Gastrocnemius medialis (tissue), 4 donors: Measurements from ENCODE around the gene STK35. TPM values are rescaled to one million over a fixed set of nuclear protein-coding genes. Genes with fewer than 3 reads are reported as not detected.

Experiments
- ATAC-seq, 2 donors: fragments of 150-250 bp; one replicate each; pipeline ENCODE4 v1.9.1; 2016
- DNase-seq, 2 donors: peaks; one replicate each; pipeline ENCODE4 v3.0.0-alpha.2; 2019
- H3K27ac ChIP-seq, 4 donors: fragments of 200-600 bp; sonication (generic); 1 replicate in 1 of 4; 2 replicates in 3 of 4; pipeline ENCODE4 v1.5.1; 2016 to 2018; ENCODE audit warnings: mild to moderate bottlenecking in 2 of 4, moderate library complexity in 1 of 4
- H3K27me3 ChIP-seq, 3 donors: fragments of 200-600 bp; sonication (generic) in 2 of 3; 1 replicate in 1 of 3; 2 replicates in 2 of 3; pipeline versions ENCODE4 v1.5.1 to v1.6.0; 2016 to 2019; ENCODE audit warnings: mild to moderate bottlenecking in 1 of 3, moderate library complexity in 1 of 3
- H3K36me3 ChIP-seq, 2 donors: fragments of 200-600 bp; sonication (generic) in 1 of 2; one replicate each; pipeline ENCODE4 v1.5.1; 2017 to 2018
- H3K4me1 ChIP-seq, 2 donors: fragments of 200-600 bp; sonication (generic) in 1 of 2; one replicate each; pipeline ENCODE4 v1.5.1; 2016 to 2017; ENCODE audit warnings: mild to moderate bottlenecking in 2 of 2
- H3K4me3 ChIP-seq, 4 donors: fragments of 200-600 bp; sonication (generic) in 3 of 4; 1 replicate in 1 of 4; 2 replicates in 3 of 4; pipeline ENCODE4 v1.5.1; 2016 to 2019; ENCODE audit warnings: mild to moderate bottlenecking in 2 of 4
- H3K9me3 ChIP-seq, 3 donors: fragments of 200-600 bp; sonication (generic) in 2 of 3; 1 replicate in 1 of 3; 2 replicates in 2 of 3; pipeline ENCODE4 v1.5.1; 2016 to 2019
- POLR2A ChIP-seq, 2 donors: fragments of 450-650 bp; IDR thresholded peaks; one replicate each; pipeline ENCODE4 v1.6.1; 2017; ENCODE audit warnings: antibody characterized with exemption in 2 of 2, mild to moderate bottlenecking in 2 of 2, moderate library complexity in 2 of 2
- in situ Hi-C, 4 donors: fragments of 200-750 bp; cut with MboI; loops; one replicate each; pipeline versions ENCODE4 v1.15.0 to v1.8.0; 2017; ENCODE audit warnings: low sequenced_read_pairs in 4 of 4
- intact Hi-C: fragments of 100-400 bp; cut with DNase I; formaldehyde crosslinking; loops from one replicate; pipeline ENCODE4 v1.15.1; 2023; ENCODE audit warnings: low total_unique reads
- total RNA-seq, 4 donors: library from RNA; depleted of rRNA; stranded (reverse); fragments of >200 nt; gene quantifications; one replicate each; pipeline versions ENCODE4 v1.1.0 to v1.2.3, GENCODE V29; 2016
- TF ChIP-seq, protein P1 (sequence below), 5 experiments: fragments of 450-650 bp in 3 of 5; fragments of 200-600 bp in 2 of 5; sonication (generic) in 2 of 5; IDR thresholded peaks in 4 of 5; conservative IDR thresholded peaks in 1 of 5; 1 replicate in 4 of 5; 2 replicates in 1 of 5; pipeline ENCODE4 v1.5.1; 2016 to 2019; ENCODE audit warnings: antibody characterized with exemption in 5 of 5, mild to moderate bottlenecking in 3 of 5, moderate library complexity in 3 of 5

STK35 gene
- total RNA-seq, 4 donors from 2014 or later, result 2.9 to 9.1 (median 6.3) TPM

DNA sequence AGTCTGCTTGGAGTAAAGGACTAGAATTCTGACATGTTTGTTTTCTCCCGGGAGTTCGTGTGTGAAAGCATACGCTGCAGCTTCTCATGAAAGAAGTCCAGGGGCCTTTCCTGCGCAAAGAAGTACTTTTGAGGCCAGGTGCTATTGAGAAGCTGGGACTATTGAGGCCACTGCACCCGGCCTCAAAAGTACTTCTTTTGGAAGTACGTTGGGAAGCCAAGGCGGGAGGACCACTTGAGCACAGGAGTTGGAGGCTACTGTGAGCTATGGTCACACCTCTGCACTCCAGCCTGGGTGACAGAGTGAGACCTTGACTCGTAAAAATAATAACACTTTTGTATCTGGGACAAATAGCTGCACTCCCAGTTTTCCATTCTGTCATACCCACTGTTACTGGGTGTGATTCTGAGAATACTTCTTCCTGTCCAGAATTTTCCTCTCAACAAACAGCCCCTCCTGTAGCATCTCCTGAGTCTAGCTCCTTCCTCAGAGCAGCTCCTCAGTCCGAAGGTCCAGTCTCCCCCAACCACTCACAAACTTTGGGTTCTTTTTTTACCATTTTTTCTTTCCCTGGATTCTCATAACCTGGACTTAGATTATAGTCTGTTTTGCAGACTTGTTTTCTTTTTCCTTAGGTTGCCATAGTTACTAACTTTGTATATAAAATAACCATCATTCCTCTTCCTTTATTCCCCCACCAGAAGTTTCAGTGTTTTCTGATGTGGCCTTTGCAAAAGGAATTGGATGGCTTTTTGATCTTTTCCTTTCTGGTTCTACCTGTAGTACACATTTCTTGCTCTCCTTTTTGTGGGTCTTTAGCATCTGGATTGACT is 12.7 kb downstream of the STK35 start:
- peaks cover 47 to 79% of the 10 kb centered on the region in 2 donors for H3K4me1 ChIP-seq
- no peaks in the 10 kb centered on the region for H3K9me3 ChIP-seq
- in situ Hi-C loops (no loop called here), intact Hi-C loops (no loop called here)
- peak overlapping the region in 3 of 4 donors; percentile 0 to 19 (median 17) for H3K27ac ChIP-seq
- TF ChIP-seq, protein P1, sequence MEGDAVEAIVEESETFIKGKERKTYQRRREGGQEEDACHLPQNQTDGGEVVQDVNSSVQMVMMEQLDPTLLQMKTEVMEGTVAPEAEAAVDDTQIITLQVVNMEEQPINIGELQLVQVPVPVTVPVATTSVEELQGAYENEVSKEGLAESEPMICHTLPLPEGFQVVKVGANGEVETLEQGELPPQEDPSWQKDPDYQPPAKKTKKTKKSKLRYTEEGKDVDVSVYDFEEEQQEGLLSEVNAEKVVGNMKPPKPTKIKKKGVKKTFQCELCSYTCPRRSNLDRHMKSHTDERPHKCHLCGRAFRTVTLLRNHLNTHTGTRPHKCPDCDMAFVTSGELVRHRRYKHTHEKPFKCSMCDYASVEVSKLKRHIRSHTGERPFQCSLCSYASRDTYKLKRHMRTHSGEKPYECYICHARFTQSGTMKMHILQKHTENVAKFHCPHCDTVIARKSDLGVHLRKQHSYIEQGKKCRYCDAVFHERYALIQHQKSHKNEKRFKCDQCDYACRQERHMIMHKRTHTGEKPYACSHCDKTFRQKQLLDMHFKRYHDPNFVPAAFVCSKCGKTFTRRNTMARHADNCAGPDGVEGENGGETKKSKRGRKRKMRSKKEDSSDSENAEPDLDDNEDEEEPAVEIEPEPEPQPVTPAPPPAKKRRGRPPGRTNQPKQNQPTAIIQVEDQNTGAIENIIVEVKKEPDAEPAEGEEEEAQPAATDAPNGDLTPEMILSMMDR (IDR thresholded peaks at IDR 0.05 in 4 of 5, conservative IDR thresholded peaks at IDR 0.05 in 1 of 5), result no peak
- TF ChIP-seq POLR2A (IDR thresholded peaks at IDR 0.05), result no peak
- no peak overlapping the region for H3K4me3 ChIP-seq
- DNase-seq, result no peak
- ATAC-seq, result no peak
- peaks cover 0 to 24% of the 10 kb centered on the region in 2 donors for H3K36me3 ChIP-seq
- no peaks in the 10 kb centered on the region for H3K27me3 ChIP-seq

DNA sequence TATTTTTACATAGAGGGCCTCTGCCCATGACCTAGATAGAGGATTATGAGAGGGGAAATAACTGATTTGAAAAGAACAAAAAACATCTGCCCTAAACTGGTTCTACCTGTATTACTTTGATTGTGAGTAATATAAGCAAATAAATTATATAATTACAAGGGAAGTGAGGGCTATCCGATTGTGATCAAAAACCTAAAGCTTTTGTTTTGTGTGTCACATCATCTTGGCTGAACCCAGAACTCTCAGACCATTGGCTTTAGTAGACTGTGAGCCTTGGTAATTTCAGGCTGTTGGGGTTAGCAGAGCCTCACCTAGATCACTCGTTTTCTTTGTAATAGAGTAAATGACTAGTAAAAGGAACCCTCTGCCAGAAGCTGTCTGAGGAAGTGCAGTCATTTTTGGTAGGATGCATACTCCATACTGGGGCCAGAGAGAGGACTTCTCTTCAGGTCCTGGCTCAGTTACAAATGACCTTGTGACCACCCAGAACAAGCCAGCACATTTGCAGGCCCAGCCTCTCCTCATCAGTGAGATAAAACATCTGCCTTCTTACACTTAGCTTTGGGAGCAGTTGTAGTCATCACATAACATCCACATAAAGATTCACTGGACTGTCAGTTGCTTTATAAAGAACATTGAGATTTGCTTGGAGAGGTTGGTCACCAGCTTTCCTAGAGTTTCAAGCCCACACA is 13.5 kb downstream of the STK35 start:
- peak overlapping the region; percentile 19 to 53 (median 35) for H3K27ac ChIP-seq
- peaks cover 0 to 24% of the 10 kb centered on the region in 2 donors for H3K36me3 ChIP-seq
- ATAC-seq, result peak in 1 of 2 donors; percentile 53
- DNase-seq, result no peak
- no peaks in the 10 kb centered on the region for H3K9me3 ChIP-seq
- no peak overlapping the region for H3K4me3 ChIP-seq
- TF ChIP-seq, protein P1 (IDR thresholded peaks at IDR 0.05 in 4 of 5, conservative IDR thresholded peaks at IDR 0.05 in 1 of 5), result no peak
- TF ChIP-seq POLR2A (IDR thresholded peaks at IDR 0.05), result no peak
- peaks cover 39 to 74% of the 10 kb centered on the region in 2 donors for H3K4me1 ChIP-seq
- H3K27me3 ChIP-seq, result no peaks in the 10 kb centered on the region
- in situ Hi-C loops (no loop called here), intact Hi-C loops (no loop called here)

DNA sequence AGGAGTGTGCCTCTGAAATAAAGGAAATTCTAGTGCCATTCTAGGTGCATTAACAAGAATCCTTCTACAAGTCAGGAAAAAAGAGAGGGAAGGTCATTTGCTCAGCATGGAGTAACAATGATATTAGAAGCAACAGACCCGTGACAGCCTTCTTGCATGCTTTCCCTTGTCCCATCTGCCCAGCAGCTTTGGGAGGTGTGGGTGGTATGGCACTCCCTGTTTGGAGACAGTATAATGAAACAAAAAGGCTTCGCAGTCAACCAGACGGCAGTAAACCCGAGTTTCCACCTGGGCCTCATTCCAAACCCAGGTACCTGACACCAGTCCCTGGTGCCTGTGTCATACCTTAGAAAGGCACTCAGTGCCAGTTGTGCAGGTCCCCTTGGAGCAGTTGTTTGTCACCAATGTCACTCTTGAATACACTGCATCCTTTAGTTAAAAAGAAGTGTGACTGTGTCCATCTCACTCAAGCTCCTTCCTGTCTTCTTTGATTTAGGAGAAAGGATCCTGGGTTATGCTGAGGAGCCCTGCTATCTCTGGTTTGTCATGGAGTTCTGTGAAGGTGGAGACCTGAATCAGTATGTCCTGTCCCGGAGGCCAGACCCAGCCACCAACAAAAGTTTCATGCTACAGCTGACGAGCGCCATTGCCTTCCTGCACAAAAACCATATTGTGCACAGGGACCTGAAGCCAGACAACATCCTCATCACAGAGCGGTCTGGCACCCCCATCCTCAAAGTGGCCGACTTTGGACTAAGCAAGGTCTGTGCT is 14.7 kb downstream of the STK35 start:
- H3K4me3 ChIP-seq, result no peak overlapping the region
- peak overlapping the region; percentile 8 to 53 (median 35) for H3K27ac ChIP-seq
- no peaks in the 10 kb centered on the region for H3K27me3 ChIP-seq
- intact Hi-C loops, result no loop called here
- no peak for TF ChIP-seq POLR2A (IDR thresholded peaks at IDR 0.05)
- H3K36me3 ChIP-seq, result peaks cover 0 to 24% of the 10 kb centered on the region in 2 donors
- peaks cover 32 to 66% of the 10 kb centered on the region in 2 donors for H3K4me1 ChIP-seq
- DNase-seq (peak in 1 of 2 donors; percentile 44), ATAC-seq (peak; percentile 28 to 76)
- in situ Hi-C loops, result no loop called here
- no peaks in the 10 kb centered on the region for H3K9me3 ChIP-seq

DNA sequence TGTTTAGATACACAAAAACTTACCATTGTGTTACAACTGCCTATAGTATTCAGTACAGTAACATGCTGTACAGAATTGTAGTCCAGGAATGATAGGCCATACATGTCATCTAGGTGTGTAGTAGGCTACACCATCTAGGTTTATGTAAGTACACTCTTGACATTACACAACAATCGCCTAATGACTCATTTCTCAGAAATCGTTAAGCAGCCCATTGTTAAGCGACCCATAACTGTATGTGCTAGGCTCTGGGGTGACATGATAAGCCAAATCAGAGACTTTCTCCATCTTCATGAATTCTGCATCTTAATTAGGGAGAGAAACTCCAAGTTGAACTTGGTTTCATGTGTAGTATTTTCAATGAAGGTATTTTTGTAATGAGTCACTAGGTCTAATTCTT is 17.2 kb downstream of the STK35 start:
- H3K4me3 ChIP-seq, result no peak overlapping the region
- ATAC-seq (no peak), DNase-seq (no peak)
- peaks cover 0 to 24% of the 10 kb centered on the region in 2 donors for H3K36me3 ChIP-seq
- H3K9me3 ChIP-seq, result no peaks in the 10 kb centered on the region
- in situ Hi-C loops (no loop called here), intact Hi-C loops (no loop called here)
- TF ChIP-seq, protein P1 (IDR thresholded peaks at IDR 0.05 in 4 of 5, conservative IDR thresholded peaks at IDR 0.05 in 1 of 5), result no peak
- TF ChIP-seq POLR2A (IDR thresholded peaks at IDR 0.05), result no peak
- no peaks in the 10 kb centered on the region for H3K27me3 ChIP-seq
- H3K27ac ChIP-seq, result no peak overlapping the region
- H3K4me1 ChIP-seq, result peaks cover 48 to 68% of the 10 kb centered on the region in 2 donors
